GM12873 (cell line): ENCODE results near the gene ACSS1.

Source experiments
- TF ChIP-seq, protein P1 (sequence below): IDR thresholded peaks from 2 replicates; pipeline ENCODE4 v1.5.1; 2012; ENCODE audit warnings: low read depth, mild to moderate bottlenecking, moderate library complexity, low read length, control low read depth; ENCODE audit not compliant: insufficient read depth; ENCODE audit errors: missing control alignments

ACSS1 gene

DNA sequence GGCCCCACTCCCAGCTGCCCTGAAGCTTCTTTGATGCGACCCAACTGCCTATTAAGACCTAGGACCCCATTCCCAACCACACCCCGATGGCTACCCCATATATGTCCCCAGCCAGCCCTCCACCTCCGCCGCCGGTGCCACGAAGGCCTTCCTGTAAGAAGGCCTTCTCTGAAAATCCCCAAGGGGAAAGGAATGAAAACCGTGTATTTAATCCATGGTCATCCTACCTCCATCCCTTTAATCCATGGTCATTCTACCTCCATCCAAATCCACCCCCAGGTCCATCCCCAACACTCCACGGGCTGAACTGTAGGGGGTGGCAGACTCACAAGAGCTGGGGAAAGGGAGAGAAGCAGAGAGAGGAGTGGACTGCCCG, 24.5 kb upstream of the ACSS1 start:
- TF ChIP-seq, protein P1, sequence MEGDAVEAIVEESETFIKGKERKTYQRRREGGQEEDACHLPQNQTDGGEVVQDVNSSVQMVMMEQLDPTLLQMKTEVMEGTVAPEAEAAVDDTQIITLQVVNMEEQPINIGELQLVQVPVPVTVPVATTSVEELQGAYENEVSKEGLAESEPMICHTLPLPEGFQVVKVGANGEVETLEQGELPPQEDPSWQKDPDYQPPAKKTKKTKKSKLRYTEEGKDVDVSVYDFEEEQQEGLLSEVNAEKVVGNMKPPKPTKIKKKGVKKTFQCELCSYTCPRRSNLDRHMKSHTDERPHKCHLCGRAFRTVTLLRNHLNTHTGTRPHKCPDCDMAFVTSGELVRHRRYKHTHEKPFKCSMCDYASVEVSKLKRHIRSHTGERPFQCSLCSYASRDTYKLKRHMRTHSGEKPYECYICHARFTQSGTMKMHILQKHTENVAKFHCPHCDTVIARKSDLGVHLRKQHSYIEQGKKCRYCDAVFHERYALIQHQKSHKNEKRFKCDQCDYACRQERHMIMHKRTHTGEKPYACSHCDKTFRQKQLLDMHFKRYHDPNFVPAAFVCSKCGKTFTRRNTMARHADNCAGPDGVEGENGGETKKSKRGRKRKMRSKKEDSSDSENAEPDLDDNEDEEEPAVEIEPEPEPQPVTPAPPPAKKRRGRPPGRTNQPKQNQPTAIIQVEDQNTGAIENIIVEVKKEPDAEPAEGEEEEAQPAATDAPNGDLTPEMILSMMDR, result no peak

GRCh38 chr20:25081730-25082497, 24.0 kb upstream of the ACSS1 start, which contains the start of gene VSX1:
TSS of gene VSX1 (minus strand) at chr20:25082141. CDS start at chr20:25082096, 45 bp downstream.
- TF ChIP-seq, protein P1, result no peak

- TF ChIP-seq, protein P1, result no peak
Observed at GRCh38 chr20:25081065-25081729, 23.3 kb upstream of the ACSS1 start.

DNA sequence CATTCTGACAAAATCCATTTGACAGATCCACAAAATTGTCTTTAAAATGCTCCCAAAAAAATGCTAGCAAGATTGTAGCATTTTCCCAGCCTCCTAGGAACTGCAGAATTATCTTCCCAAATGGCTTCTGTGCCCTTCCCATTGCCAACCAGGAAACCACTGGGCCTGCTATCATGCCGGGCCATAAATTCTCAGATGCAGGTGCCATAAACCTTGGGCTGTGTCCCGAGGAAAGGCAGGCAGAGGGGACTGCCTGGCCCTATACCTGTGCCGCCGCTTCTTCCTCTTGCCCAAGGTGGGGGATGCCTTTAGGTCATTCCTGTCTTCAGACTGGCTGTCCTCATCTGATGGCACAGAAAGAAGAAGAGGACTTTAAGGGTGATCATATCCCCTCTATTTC, 21.2 kb upstream of the ACSS1 start:
- TF ChIP-seq, protein P1, result no peak

GRCh38 chr20:25078662-25079061, 20.7 kb upstream of the ACSS1 start:
- TF ChIP-seq, protein P1, result no peak

DNA sequence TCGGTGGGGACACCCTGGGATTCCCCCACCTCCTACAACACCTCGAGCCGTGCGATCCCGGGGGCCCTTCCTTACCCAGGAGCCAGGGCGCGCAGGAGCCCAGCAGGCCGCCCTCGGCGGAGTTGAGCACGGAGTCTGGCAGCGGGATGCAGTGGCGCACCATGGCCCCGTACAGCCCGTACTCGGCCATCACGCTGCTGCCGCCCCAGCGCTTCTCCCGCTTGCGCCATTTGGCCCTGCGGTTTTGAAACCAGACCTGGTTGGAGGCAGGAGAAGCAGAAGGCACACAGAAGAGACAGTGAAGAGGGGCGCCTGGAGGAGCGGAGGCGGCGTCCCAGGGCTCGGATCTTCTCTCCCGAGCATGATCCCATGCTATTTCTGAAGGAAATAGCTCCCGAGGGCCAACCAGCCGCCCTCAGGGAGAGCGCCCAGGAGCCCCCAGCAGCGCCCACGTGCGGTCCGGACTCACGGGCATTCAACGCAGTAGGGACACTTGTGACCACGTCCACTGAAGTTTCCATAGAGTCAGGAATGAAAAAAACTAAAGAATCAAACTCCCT, 19.8 kb upstream of the ACSS1 start:
- TF ChIP-seq, protein P1, result no peak
